Immature natural killer cell (primary cell): Measurements from ENCODE around the gene ADCYAP1R1. TPM values are rescaled to one million over a fixed set of nuclear protein-coding genes. Genes with fewer than 3 reads are reported as not detected.

Experiments used
- DNase-seq, 3 donors: peaks; one replicate each; pipeline ENCODE4 v3.0.0; 2022; ENCODE audit warnings: mixed read lengths in 1 of 3
- H3K27ac Mint-ChIP-seq, 6 donors: one replicate each; pipeline ENCODE4 v1.8.0; 2020; ENCODE audit warnings: mixed read lengths in 6 of 6, mild to moderate bottlenecking in 5 of 6, inconsistent platforms in 4 of 6, moderate library complexity in 3 of 6
- H3K27me3 Mint-ChIP-seq, 3 donors: one replicate each; pipeline ENCODE4 v1.8.0; 2020 to 2021; ENCODE audit warnings: low read depth in 3 of 3, mild to moderate bottlenecking in 3 of 3, mixed read lengths in 3 of 3, moderate library complexity in 3 of 3, inconsistent platforms in 1 of 3
- H3K36me3 Mint-ChIP-seq, 3 donors: one replicate each; pipeline ENCODE4 v1.8.0; 2020; ENCODE audit warnings: mixed read lengths in 3 of 3, inconsistent platforms in 2 of 3, mild to moderate bottlenecking in 2 of 3
- H3K4me1 Mint-ChIP-seq, 2 donors: one replicate each; pipeline ENCODE4 v1.8.0; 2020; ENCODE audit warnings: inconsistent platforms in 2 of 2, mild to moderate bottlenecking in 2 of 2, mixed read lengths in 2 of 2, moderate library complexity in 1 of 2
- H3K4me3 Mint-ChIP-seq, 5 donors: one replicate each; pipeline ENCODE4 v1.8.0; 2020; ENCODE audit warnings: mild to moderate bottlenecking in 5 of 5, mixed read lengths in 5 of 5, inconsistent platforms in 3 of 5, moderate library complexity in 3 of 5
- H3K9me3 Mint-ChIP-seq, 6 donors: one replicate each; pipeline ENCODE4 v1.8.0; 2020; ENCODE audit warnings: mild to moderate bottlenecking in 6 of 6, mixed read lengths in 6 of 6, inconsistent platforms in 4 of 6, moderate library complexity in 3 of 6
- polyA plus RNA-seq, 3 donors: library from polyadenylated mRNA; unstranded; fragments of 300-500 nt; fragmentation: Illumina TruSeq; gene quantifications; one replicate each; pipeline ENCODE4 v1.2.3, GENCODE V29; 2021

Gene ADCYAP1R1
- polyA plus RNA-seq, 3 donors from 2014 or later, result not detected

DNA sequence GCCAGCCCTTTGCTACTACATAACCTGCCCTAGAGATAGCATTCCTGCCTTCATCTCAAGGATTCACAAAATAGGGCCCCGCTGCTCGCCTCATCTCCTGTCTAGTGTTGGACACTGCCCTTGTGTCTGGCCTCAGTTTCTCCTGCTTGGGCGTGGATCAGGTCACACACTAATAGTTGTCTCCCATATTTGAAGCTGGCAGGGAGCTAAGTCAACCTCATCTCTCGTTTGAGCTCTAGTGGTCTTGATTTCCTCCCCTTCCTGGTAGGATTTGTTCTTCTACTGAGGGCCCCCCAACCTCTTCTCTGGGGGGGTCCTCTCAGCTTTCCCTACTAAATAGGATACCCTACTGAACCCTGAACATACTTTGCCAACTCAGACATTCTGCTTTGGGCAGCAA, 42.2 kb downstream of the ADCYAP1R1 start:
- Mint-ChIP-seq H3K4me1 (no peaks in the 10 kb centered on the region), H3K4me3 (no peak overlapping the region), H3K36me3 (no peaks in the 10 kb centered on the region), H3K9me3 (no peaks in the 10 kb centered on the region), H3K27ac (no peak overlapping the region), H3K27me3 (peaks cover 2 to 5% (median 3%) of the 10 kb centered on the region in 3 donors)
- no peak for DNase-seq

- no peak overlapping the region for H3K27ac Mint-ChIP-seq
- peaks cover 0 to 7% (median 3%) of the 10 kb centered on the region in 3 donors for H3K27me3 Mint-ChIP-seq
- no peaks in the 10 kb centered on the region for H3K36me3 Mint-ChIP-seq
- no peak overlapping the region for H3K4me3 Mint-ChIP-seq
- no peaks in the 10 kb centered on the region for H3K9me3 Mint-ChIP-seq
- no peaks in the 10 kb centered on the region for H3K4me1 Mint-ChIP-seq
- DNase-seq, result no peak
Measured at GRCh38 chr7:31095286-31096197, 43.4 kb downstream of the ADCYAP1R1 start.

DNA sequence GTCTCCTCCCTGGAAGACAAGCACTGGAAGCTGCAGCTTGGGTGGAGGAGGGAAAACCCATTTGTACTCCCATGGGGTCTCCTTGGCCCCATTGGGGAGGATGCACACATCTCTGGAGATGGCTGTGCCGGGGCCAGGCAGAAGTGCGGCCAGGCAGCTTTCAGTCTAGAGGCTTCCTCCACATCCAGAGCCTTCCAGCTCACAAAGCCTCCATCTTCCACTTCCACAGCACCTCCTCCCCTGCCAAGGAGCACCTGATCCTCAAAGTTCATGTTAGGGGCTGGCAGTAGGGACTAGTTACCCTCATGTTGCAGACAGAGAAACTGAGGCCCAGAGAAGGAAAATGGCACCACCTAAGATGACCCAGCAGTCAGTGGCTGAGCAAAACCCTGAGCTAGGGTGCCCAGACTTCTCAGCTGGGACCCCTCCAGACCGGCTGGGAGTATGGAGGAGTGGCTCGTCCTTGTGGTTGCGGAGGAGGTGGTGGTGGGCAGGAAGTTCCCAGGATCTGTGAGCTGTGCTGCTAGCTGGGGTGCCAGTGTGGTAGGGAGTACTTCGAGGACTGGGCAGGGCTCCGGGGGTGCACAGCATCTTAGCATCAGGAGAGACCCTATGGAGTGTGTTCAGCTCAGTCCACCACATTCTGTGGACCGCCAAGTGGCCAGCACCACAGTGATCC, 44.2 kb downstream of the ADCYAP1R1 start:
- Mint-ChIP-seq H3K36me3 (no peaks in the 10 kb centered on the region), H3K27me3 (peaks cover 0 to 7% (median 0%) of the 10 kb centered on the region in 3 donors), H3K4me1 (no peaks in the 10 kb centered on the region), H3K27ac (no peak overlapping the region), H3K9me3 (no peaks in the 10 kb centered on the region), H3K4me3 (no peak overlapping the region)
- no peak for DNase-seq

DNA sequence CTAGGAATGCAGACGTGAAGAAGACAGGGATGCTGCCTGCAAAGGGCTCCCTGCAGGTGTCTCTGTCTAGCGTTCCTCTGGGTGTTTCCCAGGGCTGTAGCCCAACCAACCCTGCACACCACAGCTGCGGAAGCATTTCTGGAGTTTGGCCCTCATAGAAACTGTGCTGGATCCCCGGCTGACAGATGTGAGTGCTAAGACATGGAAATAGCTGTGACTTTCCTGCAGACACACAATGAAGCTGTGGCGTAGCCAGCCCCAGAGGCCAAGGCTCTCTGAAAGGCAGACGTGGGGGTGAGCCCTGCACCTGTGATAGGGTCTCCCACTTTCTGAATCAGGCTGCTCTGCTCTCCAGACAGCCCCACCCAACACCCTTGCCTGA, 44.8 kb downstream of the ADCYAP1R1 start:
- Mint-ChIP-seq H3K9me3 (no peaks in the 10 kb centered on the region), H3K4me1 (no peaks in the 10 kb centered on the region), H3K27ac (no peak overlapping the region), H3K27me3 (peaks cover 0 to 6% (median 0%) of the 10 kb centered on the region in 3 donors), H3K4me3 (no peak overlapping the region), H3K36me3 (no peaks in the 10 kb centered on the region)
- no peak for DNase-seq

DNA sequence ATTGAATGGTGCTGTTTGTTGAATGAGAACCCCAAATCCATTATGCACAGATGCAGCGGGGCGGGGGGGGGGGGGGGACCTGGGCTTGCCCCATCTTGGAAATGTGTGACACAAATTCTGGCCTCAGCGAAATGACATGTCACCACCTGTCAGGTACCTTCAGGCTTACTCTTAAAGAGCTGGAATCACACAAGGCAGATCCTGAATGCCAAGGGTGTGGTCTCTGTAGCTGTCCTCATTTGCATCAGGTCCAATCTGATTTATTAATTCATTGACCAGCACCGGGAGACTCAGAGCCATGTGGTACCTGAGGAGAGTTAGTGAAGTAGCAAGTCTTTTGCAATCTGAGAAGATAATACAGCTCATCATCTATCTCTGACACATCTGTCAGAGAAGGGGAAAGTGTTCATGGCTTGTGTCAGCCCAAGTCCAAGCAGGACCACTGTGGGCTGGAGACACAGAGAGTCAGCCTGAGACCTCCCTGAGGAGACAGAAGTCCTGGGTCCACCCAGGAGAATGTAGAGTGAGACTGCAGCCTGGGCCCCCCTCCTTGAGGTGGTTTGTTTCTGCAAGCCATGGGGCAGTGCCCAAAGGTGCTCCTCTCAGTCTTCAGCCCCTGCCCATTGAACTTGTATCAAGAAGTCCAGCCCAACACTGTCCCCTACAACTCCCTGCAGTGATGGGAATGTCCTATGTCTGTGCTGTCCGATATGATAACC, 46.7 kb downstream of the ADCYAP1R1 start:
- no peaks in the 10 kb centered on the region for H3K36me3 Mint-ChIP-seq
- no peak overlapping the region for H3K27ac Mint-ChIP-seq
- H3K27me3 Mint-ChIP-seq, result peaks cover 0 to 3% (median 0%) of the 10 kb centered on the region in 3 donors
- DNase-seq, result no peak
- H3K9me3 Mint-ChIP-seq, result no peaks in the 10 kb centered on the region
- H3K4me3 Mint-ChIP-seq, result no peak overlapping the region
- H3K4me1 Mint-ChIP-seq, result no peaks in the 10 kb centered on the region

DNA sequence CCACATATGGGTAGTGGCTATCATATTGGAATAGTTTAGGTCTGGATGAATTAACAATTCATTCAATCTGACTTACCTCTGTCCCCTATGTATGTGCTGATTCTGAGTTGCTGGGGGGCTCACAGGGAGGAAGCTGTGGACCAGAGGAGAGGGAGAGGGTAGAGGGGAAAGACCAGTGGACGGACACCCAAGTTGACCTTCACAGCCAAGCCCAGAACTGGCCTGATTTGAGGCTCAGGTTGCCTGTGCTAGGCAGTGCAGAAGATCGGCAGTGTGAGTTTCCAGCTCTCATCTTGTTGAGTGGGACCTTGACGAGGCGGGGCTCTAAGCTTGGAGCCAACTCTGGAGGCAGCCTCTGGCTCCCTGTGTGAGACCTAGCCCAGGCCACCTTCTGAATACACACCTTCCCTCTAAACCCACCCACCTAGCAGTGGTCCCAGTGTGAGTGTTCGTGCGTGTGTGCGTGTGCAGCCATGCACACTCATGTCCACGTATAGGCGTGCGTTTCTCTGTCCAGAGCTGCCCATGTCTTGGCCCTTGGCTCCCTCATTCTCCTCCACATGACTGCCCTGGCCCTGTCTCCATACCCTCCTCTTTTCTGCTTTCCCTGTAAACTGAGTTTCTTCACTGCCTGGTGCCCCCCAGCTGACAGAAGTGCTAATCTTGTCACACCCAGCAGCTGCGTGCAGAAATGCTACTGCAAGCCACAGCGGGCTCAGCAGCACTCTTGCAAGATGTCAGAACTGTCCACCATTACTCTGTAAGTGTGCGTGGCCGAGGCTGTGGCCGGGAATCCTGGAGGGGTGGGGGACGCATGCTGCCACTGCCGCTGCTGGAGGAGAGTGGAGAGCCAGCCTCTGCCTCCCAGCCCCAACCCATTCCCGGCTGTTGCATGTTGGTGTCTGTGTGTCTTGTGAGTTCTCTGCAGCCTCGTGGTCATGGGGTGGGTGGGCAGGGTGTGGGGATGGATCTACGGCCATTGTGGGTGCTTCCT, 47.6 kb downstream of the ADCYAP1R1 start:
- Mint-ChIP-seq H3K4me3 (no peak overlapping the region), H3K27ac (no peak overlapping the region), H3K36me3 (no peaks in the 10 kb centered on the region), H3K9me3 (no peaks in the 10 kb centered on the region), H3K4me1 (no peaks in the 10 kb centered on the region), H3K27me3 (peaks cover 0 to 7% (median 2%) of the 10 kb centered on the region in 3 donors)
- DNase-seq, result no peak

DNA sequence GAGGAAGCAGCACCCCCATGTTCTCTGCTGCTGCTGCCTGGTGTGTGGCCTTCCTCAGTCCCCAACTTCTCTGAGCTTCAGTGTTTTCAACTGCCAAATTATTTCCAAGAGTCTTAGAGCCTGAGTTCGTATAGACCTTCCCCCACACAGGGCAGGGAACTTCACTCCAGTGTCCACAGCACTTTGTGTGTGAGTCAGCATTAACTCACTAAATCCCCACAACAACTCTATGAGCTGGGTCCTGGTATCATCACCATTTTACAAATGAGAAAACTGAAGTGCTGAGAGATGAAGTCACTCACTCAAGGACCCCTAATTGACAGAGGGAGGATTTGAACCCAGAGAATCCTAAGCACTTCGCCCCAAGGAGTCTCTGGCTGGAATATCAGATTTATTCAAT, 48.3 kb downstream of the ADCYAP1R1 start:
- no peaks in the 10 kb centered on the region for H3K9me3 Mint-ChIP-seq
- H3K27me3 Mint-ChIP-seq, result peaks cover 0 to 7% (median 2%) of the 10 kb centered on the region in 3 donors
- no peak overlapping the region for H3K4me3 Mint-ChIP-seq
- H3K27ac Mint-ChIP-seq, result no peak overlapping the region
- H3K4me1 Mint-ChIP-seq, result no peaks in the 10 kb centered on the region
- no peak for DNase-seq
- H3K36me3 Mint-ChIP-seq, result no peaks in the 10 kb centered on the region

DNA sequence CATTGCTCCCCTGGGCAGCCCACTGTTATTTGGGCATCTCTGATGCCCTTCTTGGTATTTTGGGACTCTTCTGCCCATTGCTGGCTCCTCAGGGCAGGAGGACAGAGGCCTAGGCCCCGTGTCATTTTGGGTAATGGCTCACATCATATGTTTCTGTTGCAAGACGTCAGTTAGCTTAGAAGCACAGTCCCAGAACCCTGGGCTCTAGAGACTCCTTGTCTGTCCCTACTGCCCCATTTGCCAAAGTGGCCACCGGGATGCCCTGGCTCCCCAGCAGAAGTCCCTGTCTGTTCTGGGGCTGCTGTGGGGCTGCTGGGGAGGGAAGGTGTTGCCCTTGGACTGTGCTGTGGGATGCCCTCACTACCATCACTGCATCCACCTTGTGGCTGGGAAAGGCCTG, 48.8 kb downstream of the ADCYAP1R1 start:
- Mint-ChIP-seq H3K9me3 (no peaks in the 10 kb centered on the region), H3K36me3 (no peaks in the 10 kb centered on the region), H3K27me3 (peaks cover 0 to 7% (median 2%) of the 10 kb centered on the region in 3 donors), H3K4me1 (no peaks in the 10 kb centered on the region), H3K4me3 (no peak overlapping the region), H3K27ac (no peak overlapping the region)
- DNase-seq, result no peak

GRCh38 chr7:31101544-31101943, 49.4 kb downstream of the ADCYAP1R1 start:
- Mint-ChIP-seq H3K27me3 (peaks cover 0 to 7% (median 2%) of the 10 kb centered on the region in 3 donors), H3K4me3 (no peak overlapping the region), H3K36me3 (no peaks in the 10 kb centered on the region), H3K4me1 (no peaks in the 10 kb centered on the region), H3K27ac (no peak overlapping the region), H3K9me3 (no peaks in the 10 kb centered on the region)
- no peak for DNase-seq

- Mint-ChIP-seq H3K4me1 (no peaks in the 10 kb centered on the region), H3K27ac (no peak overlapping the region), H3K36me3 (no peaks in the 10 kb centered on the region), H3K4me3 (no peak overlapping the region), H3K27me3 (peaks cover 0 to 7% (median 2%) of the 10 kb centered on the region in 3 donors), H3K9me3 (no peaks in the 10 kb centered on the region)
- DNase-seq, result no peak
Measured at GRCh38 chr7:31102151-31102972, 50.3 kb downstream of the ADCYAP1R1 start.

DNA sequence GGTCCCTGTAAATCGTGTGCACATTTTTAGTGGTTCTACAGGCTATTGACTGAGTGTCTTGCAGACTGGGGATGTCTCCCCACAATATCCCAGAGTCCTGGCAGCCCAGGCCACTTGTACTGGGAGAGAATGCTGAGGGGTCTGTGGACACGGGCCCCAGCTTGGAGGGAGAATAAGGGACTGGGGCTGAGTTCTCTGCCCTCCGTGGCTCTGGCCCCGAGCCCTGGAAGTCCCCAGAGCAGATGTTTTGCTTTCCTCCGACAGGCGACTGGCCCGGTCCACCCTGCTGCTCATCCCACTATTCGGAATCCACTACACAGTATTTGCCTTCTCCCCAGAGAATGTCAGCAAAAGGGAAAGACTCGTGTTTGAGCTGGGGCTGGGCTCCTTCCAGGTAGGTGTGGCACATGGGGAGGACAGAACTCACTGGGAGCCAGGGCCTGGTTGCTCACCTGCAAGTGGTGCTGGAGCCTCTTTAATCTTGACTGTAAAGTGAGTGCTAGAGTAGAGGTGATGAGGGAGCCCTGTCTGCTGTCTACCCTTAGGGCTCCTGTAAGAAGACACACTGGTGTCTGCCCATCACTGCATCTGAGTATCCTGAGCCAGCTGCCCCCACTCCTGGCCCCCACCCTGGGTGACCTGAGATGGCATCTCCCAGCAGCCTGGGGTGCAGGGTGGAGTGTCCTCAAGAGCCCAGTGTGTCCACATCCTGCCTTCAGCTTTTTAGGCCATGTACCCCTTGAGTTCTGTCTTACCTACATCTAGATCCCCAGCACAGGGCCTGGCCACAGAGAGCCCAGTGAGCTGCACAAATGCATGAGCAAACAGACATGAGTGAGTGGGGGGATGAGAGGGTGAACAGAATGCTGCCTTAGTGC, 51.1 kb downstream of the ADCYAP1R1 start:
- DNase-seq, result no peak
- no peak overlapping the region for H3K4me3 Mint-ChIP-seq
- H3K4me1 Mint-ChIP-seq, result no peaks in the 10 kb centered on the region
- no peaks in the 10 kb centered on the region for H3K36me3 Mint-ChIP-seq
- peaks cover 0 to 7% (median 2%) of the 10 kb centered on the region in 3 donors for H3K27me3 Mint-ChIP-seq
- no peak overlapping the region for H3K27ac Mint-ChIP-seq
- no peaks in the 10 kb centered on the region for H3K9me3 Mint-ChIP-seq
